Prostate gland (tissue), 2 donors: Measurements from ENCODE around the gene TSPO. TPM values are rescaled to one million over a fixed set of nuclear protein-coding genes. Genes with fewer than 3 reads are reported as not detected.

Experiments
- DNase-seq: peaks from one replicate; pipeline ENCODE4 v3.0.0-alpha.2; 2019; ENCODE audit warnings: low spot score
- H3K27ac ChIP-seq, 2 donors: fragments of 200-600 bp; sonication (generic); 2 replicates each; pipeline ENCODE4 v1.5.1; 2017 to 2019
- H3K27me3 ChIP-seq: fragments of 200-600 bp; sonication (generic); replicated peaks from 2 replicates; pipeline ENCODE4 v1.5.1; 2019; ENCODE audit not compliant: insufficient read depth
- H3K36me3 ChIP-seq, 2 donors: fragments of 200-600 bp; sonication (generic); 1 replicate in 1 of 2; 2 replicates in 1 of 2; pipeline versions ENCODE4 v1.5.1 to v1.8.1; 2017 to 2019
- H3K4me1 ChIP-seq: fragments of 200-600 bp; sonication (generic); replicated peaks from 2 replicates; pipeline ENCODE4 v1.5.1; 2019
- H3K4me3 ChIP-seq, 2 donors: fragments of 200-600 bp; sonication (generic); 2 replicates each; pipeline ENCODE4 v1.5.1; 2017 to 2019
- H3K9me3 ChIP-seq: fragments of 200-600 bp; sonication (generic); 2 replicates; pipeline ENCODE4 v1.5.1; 2017
- POLR2A ChIP-seq: fragments of 450-650 bp; IDR thresholded peaks from one replicate; pipeline ENCODE4 v1.6.1; 2016; ENCODE audit warnings: antibody characterized with exemption, mild to moderate bottlenecking
- POLR2AphosphoS5 ChIP-seq: sonication (generic); formaldehyde crosslinking; IDR thresholded peaks from one replicate; pipeline ENCODE4 v1.6.1; 2017; ENCODE audit warnings: antibody characterized with exemption
- WGBS: methylation state at CpG from one replicate; pipeline ENCODE4 v1.1.5; 2018; 5-methylcytosine and 5-hydroxymethylcytosine counted together
- intact Hi-C: fragments of 100-400 bp; cut with DNase I; formaldehyde crosslinking; loops from one replicate; pipeline ENCODE4 v1.14.2; 2022
- total RNA-seq, 2 donors: library from RNA; depleted of rRNA; stranded (reverse); fragments of >200 nt; gene quantifications; one replicate each; pipeline ENCODE4 v1.1.0, GENCODE V29; 2016
- TF ChIP-seq, protein P1 (sequence below), 4 experiments: fragments of 200-600 bp in 2 of 4; fragments of 450-650 bp in 2 of 4; sonication (generic) in 2 of 4; IDR thresholded peaks; 1 replicate in 3 of 4; 2 replicates in 1 of 4; pipeline ENCODE4 v1.5.1; 2016 to 2019; ENCODE audit warnings: antibody characterized with exemption in 4 of 4, mild to moderate bottlenecking in 2 of 4, moderate library complexity in 2 of 4

The TSPO gene
- total RNA-seq, 2 donors from 2014 or later: 238 to 575 TPM

GRCh38 chr22:43197271-43197941, 46.0 kb downstream of the TSPO start:
- H3K27ac ChIP-seq: no peak overlapping the region
- WGBS: 43% methylated on average over 22 of the region's 22 CpGs
- no peaks in the 10 kb centered on the region for H3K4me1 ChIP-seq
- H3K27me3 ChIP-seq: no peaks in the 10 kb centered on the region
- no peak for DNase-seq
- TF ChIP-seq POLR2AphosphoS5: no peak
- TF ChIP-seq, protein P1, sequence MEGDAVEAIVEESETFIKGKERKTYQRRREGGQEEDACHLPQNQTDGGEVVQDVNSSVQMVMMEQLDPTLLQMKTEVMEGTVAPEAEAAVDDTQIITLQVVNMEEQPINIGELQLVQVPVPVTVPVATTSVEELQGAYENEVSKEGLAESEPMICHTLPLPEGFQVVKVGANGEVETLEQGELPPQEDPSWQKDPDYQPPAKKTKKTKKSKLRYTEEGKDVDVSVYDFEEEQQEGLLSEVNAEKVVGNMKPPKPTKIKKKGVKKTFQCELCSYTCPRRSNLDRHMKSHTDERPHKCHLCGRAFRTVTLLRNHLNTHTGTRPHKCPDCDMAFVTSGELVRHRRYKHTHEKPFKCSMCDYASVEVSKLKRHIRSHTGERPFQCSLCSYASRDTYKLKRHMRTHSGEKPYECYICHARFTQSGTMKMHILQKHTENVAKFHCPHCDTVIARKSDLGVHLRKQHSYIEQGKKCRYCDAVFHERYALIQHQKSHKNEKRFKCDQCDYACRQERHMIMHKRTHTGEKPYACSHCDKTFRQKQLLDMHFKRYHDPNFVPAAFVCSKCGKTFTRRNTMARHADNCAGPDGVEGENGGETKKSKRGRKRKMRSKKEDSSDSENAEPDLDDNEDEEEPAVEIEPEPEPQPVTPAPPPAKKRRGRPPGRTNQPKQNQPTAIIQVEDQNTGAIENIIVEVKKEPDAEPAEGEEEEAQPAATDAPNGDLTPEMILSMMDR (IDR thresholded peaks at IDR 0.05): no peak
- TF ChIP-seq POLR2A: no peak
- H3K9me3 ChIP-seq: no peaks in the 10 kb centered on the region
- H3K4me3 ChIP-seq: no peak overlapping the region
- intact Hi-C loops: no loop called here
- H3K36me3 ChIP-seq: no peaks in the 10 kb centered on the region

GRCh38 chr22:43198126-43198525, 46.8 kb downstream of the TSPO start:
- H3K9me3 ChIP-seq: no peaks in the 10 kb centered on the region
- intact Hi-C loops: no loop called here
- H3K27me3 ChIP-seq: no peaks in the 10 kb centered on the region
- no peak overlapping the region for H3K27ac ChIP-seq
- no peaks in the 10 kb centered on the region for H3K36me3 ChIP-seq
- TF ChIP-seq POLR2AphosphoS5: no peak
- TF ChIP-seq, protein P1 (IDR thresholded peaks at IDR 0.05): no peak
- H3K4me1 ChIP-seq: no peaks in the 10 kb centered on the region
- 89% methylated on average over 5 of the region's 5 CpGs for WGBS
- H3K4me3 ChIP-seq: no peak overlapping the region
- DNase-seq: no peak

DNA sequence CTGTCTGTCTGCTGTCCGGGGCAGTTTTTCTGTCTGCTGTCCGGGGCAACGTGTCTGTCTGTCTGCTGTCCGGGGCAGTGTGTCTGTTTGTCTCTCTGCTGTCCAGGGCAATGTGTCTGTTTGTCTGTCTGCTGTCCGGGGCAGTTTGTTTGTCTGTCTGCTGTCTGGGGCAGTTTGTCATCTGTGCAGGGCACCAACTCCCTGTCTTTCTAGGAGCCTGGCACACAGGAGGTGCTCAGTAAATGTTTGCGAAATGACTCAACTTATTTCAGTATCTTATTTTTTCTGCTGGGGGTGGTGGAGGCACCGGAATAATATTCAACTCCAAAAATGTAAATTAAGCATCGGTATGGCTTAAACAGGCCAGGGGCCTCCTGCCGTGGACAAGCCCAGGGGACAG, 47.6 kb downstream of the TSPO start:
- no peak overlapping the region for H3K27ac ChIP-seq
- H3K4me1 ChIP-seq: no peaks in the 10 kb centered on the region
- TF ChIP-seq POLR2AphosphoS5 (no peak), POLR2A (no peak)
- TF ChIP-seq, protein P1 (IDR thresholded peaks at IDR 0.05): no peak
- no peaks in the 10 kb centered on the region for H3K27me3 ChIP-seq
- DNase-seq: no peak
- no peaks in the 10 kb centered on the region for H3K36me3 ChIP-seq
- H3K9me3 ChIP-seq: no peaks in the 10 kb centered on the region
- intact Hi-C loops: no loop called here
- WGBS: 78% methylated on average over 9 of the region's 9 CpGs
- H3K4me3 ChIP-seq: no peak overlapping the region

DNA sequence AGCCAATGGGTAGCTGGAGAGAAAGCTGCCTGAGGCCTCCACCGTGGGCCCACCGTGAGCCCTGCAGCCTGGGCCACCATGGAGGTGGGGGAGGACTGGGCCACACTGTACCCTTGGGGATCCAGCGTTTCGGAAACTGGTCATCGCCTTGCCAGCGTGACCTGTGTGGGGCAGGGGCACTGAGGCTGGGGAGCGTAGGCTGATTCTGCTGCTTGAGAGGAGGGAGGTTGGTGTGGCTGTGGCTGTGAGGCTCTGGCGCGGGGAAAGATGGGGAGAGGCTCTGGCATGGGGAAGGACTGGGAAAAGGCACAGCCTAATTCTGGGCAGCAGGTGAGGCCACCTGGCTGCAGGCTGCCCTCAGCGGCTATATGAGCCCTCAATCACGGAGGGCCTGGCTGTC, 48.2 kb downstream of the TSPO start:
- WGBS: 85% methylated on average over 11 of the region's 11 CpGs
- H3K27me3 ChIP-seq: no peaks in the 10 kb centered on the region
- H3K4me1 ChIP-seq: no peaks in the 10 kb centered on the region
- H3K36me3 ChIP-seq: no peaks in the 10 kb centered on the region
- TF ChIP-seq, protein P1 (IDR thresholded peaks at IDR 0.05): no peak
- TF ChIP-seq POLR2AphosphoS5 (no peak), POLR2A (no peak)
- H3K4me3 ChIP-seq: no peak overlapping the region
- H3K9me3 ChIP-seq: no peaks in the 10 kb centered on the region
- no peak for DNase-seq
- H3K27ac ChIP-seq: no peak overlapping the region
- intact Hi-C loops: no loop called here

GRCh38 chr22:43200031-43200430, 48.7 kb downstream of the TSPO start:
- no peak overlapping the region for H3K4me3 ChIP-seq
- WGBS: 88% methylated on average over 17 of the region's 17 CpGs
- H3K27me3 ChIP-seq: no peaks in the 10 kb centered on the region
- no peak for DNase-seq
- no peaks in the 10 kb centered on the region for H3K9me3 ChIP-seq
- H3K36me3 ChIP-seq: no peaks in the 10 kb centered on the region
- TF ChIP-seq, protein P1 (IDR thresholded peaks at IDR 0.05): no peak
- TF ChIP-seq POLR2AphosphoS5 (no peak), POLR2A (no peak)
- H3K27ac ChIP-seq: no peak overlapping the region
- intact Hi-C loops: no loop called here
- no peaks in the 10 kb centered on the region for H3K4me1 ChIP-seq
